T-helper 9 cell (primary cell): ENCODE data around the gene NPDC1.

ENCODE experiments used
- DNase-seq: peaks from one replicate; pipeline ENCODE4 v3.0.0-alpha.2; 2020

NPDC1 gene

GRCh38 chr9:137055385-137056364, 9.7 kb upstream of the NPDC1 start:
- no peak for DNase-seq

DNA sequence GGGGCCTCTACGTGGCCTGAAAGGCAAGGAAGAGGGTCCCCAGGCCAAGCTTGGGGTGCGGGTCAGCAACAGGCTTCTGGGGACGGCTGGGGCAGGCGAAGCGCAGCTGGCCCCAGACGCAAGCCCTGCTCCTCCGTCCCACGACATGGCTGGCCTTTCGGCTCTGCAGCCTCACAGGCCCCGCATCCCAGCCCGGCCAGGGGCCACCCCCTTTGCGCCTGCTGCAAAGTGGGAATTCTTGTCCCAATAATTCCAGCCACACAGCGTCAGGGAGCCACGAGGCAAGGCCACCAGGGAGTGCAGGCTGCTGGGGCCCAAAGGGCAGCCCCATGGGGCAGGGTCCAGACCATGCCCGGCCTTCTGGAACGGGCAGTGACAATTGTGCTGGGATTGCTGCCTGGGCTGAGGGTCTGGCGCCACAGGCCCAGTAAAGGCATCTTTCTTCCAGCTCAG, 9.0 kb upstream of the NPDC1 start:
- DNase-seq: no peak

- DNase-seq: peak; percentile 35
Observed at GRCh38 chr9:137053944-137054931, 8.3 kb upstream of the NPDC1 start, which contains the start of gene ENTPD2. TSS of gene ENTPD2 (minus strand) at chr9:137054061. CDS start at chr9:137053997, 64 bp downstream.

- no peak for DNase-seq
Observed at GRCh38 chr9:137052998-137053943, 7.3 kb upstream of the NPDC1 start.

- no peak for DNase-seq
Observed at GRCh38 chr9:137052293-137052692, 6.3 kb upstream of the NPDC1 start.

DNA sequence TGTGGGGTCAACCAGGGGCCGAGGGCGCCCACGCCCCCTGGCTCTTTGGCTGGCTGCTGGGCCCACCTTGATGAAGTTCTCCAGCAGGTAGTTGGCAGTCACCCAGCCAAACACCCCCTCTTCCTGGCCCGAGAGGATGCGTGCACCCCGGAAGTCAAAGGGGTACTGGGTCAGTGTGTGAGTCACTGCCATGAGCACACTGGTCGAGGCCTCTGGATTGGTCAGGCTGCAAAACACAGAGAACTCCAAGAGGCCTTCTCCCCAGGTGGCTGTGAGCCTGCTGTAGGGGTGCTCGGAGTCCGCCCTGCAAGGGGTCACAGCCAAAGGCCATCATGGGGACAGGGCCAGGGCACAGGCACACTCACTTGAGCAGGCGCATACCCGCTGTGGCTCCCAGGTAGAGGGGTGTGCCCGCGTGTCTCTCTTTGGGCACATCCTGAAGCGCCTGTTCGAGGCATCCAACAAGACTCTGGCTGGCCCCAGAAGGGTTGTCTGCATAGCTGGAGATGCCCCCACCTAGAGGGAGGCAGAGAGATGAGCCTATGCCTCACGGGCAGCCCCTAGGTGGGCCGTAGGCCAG, 5.3 kb upstream of the NPDC1 start:
- no peak for DNase-seq

GRCh38 chr9:137050570-137050969, 4.6 kb upstream of the NPDC1 start:
- DNase-seq: no peak

- peak; percentile 55 for DNase-seq
Observed at GRCh38 chr9:137049544-137050449, 3.8 kb upstream of the NPDC1 start.

DNA sequence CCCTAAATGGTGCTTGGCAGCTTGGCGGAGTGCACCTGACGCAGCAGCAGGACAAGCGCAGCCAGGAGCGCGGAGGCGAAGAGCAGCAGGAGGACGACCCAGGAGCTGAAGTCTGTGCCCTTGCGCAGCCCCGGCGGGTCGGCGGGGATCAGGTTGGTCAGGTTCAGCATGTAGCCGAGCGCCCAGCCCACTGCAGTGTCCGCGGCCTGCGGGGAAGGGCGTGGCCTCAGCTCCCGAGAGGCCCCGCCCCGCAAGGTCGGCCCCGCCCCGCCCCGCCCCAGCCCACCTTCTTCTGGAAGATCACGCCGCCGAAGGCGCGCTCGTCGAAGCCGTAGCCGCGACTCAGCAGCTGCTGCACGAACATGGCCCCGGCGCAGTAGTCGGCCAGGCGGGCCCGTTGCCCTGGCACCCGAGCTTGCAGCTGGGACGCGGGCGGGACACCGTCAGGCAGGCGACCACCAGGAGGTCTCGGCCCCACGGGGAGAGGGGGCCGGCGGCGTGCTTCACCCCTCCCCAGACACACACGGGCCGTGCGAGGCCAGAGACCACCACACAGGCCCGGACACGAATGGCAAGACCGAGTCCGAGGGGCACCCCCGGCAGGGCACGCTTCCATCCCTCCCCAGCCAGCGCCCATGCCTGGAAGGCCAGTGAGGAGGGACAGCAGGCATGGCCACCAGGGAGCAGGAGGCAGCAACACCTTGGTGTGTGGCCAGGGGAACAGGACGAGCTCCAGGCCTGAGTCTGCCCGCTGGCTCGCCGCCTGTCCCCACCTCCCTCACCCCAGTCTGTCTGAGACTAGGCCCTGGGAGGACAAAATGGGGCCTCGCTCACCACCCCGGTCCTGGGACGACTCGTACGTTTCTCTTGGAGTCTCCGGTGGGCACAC, 2.9 kb upstream of the NPDC1 start:
- no peak for DNase-seq

- DNase-seq: no peak
Observed at GRCh38 chr9:137045294-137046087, 486 bp downstream of the NPDC1 start.

GRCh38 chr9:137044502-137045177, 1.3 kb downstream of the NPDC1 start:
- DNase-seq: no peak

DNA sequence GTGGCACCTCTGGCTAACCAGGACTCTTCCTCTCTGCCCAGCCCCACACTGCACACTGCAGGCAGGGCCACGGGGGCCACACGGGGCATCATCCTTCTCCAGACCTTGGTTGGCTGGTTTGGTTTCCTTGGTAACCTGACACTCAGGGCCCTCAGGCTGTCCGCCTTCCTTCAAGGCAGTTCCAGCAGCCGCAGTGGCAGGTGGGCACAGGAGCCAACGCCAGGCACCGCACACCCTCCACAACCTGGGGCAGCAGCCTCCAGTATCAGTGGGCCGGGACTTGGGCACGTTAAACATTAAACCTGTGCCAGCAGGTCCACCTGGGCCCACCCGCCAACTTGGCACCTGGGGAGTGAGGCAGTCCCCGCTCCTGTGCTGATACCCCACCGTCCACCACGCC, 1.9 kb downstream of the NPDC1 start:
- no peak for DNase-seq

DNA sequence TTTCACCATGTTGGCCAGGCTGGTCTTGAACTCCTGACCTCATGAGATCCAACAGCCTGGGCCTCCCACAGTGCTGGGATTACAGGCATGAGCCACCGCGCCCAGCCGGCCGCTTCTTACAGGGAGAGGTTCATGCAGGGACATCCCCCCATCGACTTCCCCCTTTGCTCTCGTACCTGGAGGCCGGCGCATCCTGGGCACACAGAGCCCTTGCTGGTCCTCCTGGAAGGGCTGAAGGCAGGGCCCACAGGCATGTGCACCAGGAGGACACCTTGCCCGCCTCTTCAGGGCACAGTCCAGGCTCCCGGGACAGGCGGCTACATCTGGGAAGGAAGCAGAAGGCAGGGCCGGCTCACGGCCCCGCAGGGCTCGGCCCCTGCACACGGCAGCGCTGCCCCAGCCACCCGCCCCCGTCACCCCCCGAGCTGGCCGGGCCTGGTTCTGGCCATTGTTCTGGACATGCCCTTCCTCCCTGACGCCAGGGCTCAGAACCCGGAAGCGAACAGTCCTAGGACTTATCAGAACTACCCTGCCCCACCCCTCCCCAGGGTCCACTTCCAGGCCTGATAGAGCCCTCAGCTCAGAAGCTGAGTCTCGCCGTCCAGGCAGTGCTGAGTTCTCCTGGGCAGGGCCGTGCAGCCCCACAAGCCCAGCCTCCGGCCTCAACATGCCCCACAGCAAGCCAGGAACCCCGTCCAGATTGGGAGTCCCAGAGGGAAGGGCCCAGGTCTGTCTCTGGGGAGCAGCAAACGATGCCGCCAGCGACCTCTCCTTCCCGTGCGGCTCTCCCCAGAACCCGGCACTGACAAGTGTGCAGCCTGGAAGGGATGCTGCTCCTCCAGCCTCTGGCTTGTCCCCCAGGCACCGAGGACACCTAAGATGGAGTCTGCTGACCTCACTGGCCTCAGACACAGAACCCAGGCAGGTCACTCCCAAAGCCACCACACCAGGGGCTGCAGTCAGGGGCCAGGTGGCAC, 2.9 kb downstream of the NPDC1 start:
- DNase-seq: no peak

DNA sequence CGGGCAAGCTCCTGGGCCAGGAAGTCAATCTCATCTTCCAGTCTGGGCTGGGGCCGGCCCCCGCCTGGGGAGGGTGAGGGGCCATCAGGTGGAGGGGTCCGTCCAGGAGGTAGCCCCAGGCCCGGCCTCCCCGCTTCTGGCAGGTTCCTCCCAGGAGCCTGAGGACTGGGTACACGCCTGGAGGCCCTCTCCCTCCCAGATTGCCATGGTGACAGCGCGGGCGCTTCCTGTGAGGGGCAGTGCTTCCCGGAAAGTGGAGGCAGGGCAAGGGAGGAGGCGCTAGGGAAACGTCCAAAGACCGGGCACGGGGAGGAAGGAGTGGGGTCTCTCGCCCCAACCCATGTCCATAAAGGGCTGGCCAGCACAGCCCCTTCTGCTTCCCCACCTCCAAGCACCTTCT, 4.9 kb downstream of the NPDC1 start:
- no peak for DNase-seq

- DNase-seq: no peak
Observed at GRCh38 chr9:137040568-137040967, 5.4 kb downstream of the NPDC1 start.

- DNase-seq: no peak
Observed at GRCh38 chr9:137039611-137040366, 6.2 kb downstream of the NPDC1 start.
